H1 (cell line): ENCODE data around the gene PRAME. TPM values are rescaled to one million over a fixed set of nuclear protein-coding genes. Genes with fewer than 3 reads are reported as not detected.

Source experiments
- CTCF ChIA-PET: fragments of 300-600 bp; sonication (Branson Sonifier 250); formaldehyde crosslinking; loops from one replicate; lab custom pipeline; 2021; ENCODE audit not compliant: partially characterized antibody; lab: Charles Lee
- POLR2A ChIA-PET: fragments of 300-600 bp; sonication (Branson Sonifier 250); formaldehyde crosslinking; loops from one replicate; lab custom pipeline; 2021; ENCODE audit warnings: inconsistent platforms; ENCODE audit not compliant: partially characterized antibody; lab: Charles Lee
- DNase-seq, 2 experiments: peaks; one replicate each; pipeline versions ENCODE4 v3.0.0 to v3.0.0-alpha.2; 2010 to 2022; ENCODE audit warnings: low spot score in 2 of 2, low read depth in 1 of 2, mixed read lengths in 1 of 2
- FAIRE-seq: peaks from 2 replicates; lab custom pipeline; 2011; peaks lifted over from hg19 to GRCh38; lab: Jason Lieb, UNC
- H2AFZ ChIP-seq: 2 replicates; pipeline ENCODE4 v1.8.1; 2012; ENCODE audit warnings: low read length, inconsistent platforms
- H2AK5ac ChIP-seq: 2 replicates; pipeline ENCODE4 v1.6.1; 2013; ENCODE audit warnings: low read depth, low read length
- H2BK120ac ChIP-seq: replicated peaks from 2 replicates; pipeline ENCODE3; 2013; ENCODE audit warnings: low read depth, low read length, inconsistent platforms
- H2BK12ac ChIP-seq: 2 replicates; pipeline ENCODE4 v1.6.1; 2013; ENCODE audit warnings: low read depth, low read length
- H2BK15ac ChIP-seq: 2 replicates; pipeline ENCODE4 v1.6.1; 2013; ENCODE audit warnings: low read length
- H2BK20ac ChIP-seq: 2 replicates; pipeline ENCODE4 v1.6.1; 2013; ENCODE audit warnings: low read length
- H2BK5ac ChIP-seq: 2 replicates; pipeline ENCODE4 v1.6.1; 2013; ENCODE audit warnings: low read depth, low read length
- H3K14ac ChIP-seq: 2 replicates; pipeline ENCODE4 v1.6.1; 2013; ENCODE audit warnings: inconsistent platforms; ENCODE audit not compliant: insufficient read length
- H3K18ac ChIP-seq: 2 replicates; pipeline ENCODE4 v1.6.1; 2013; ENCODE audit warnings: low read length; ENCODE audit errors: extremely low read depth
- H3K23ac ChIP-seq: 2 replicates; pipeline ENCODE4 v1.6.1; 2013; ENCODE audit warnings: inconsistent platforms; ENCODE audit not compliant: insufficient read length
- H3K23me2 ChIP-seq: 2 replicates; pipeline ENCODE4 v1.6.1; 2013; ENCODE audit warnings: low read depth, low read length
- H3K27ac ChIP-seq: 2 replicates; pipeline ENCODE4 v1.6.1; 2011; ENCODE audit warnings: low read depth, low read length, inconsistent platforms
- H3K27me3 ChIP-seq, 4 experiments: replicated peaks in 1 of 4; 1 replicate in 1 of 4; 2 replicates in 3 of 4; pipeline versions ENCODE4 v1.6.1 to v1.8.1; 2011 to 2013; ENCODE audit warnings: low read length in 3 of 4, mild to moderate bottlenecking in 3 of 4, inconsistent platforms in 2 of 4, mixed read lengths in 2 of 4, moderate library complexity in 1 of 4; ENCODE audit not compliant: control insufficient read depth in 3 of 4, insufficient read depth in 3 of 4; ENCODE audit errors: extremely low read depth in 1 of 4
- H3K36me3 ChIP-seq, 4 experiments: 2 replicates each; pipeline versions ENCODE4 v1.6.1 to v1.8.1; 2011 to 2013; ENCODE audit warnings: mild to moderate bottlenecking in 4 of 4, low read length in 3 of 4, moderate library complexity in 2 of 4, control low read depth in 1 of 4, inconsistent platforms in 1 of 4; ENCODE audit not compliant: insufficient read depth in 4 of 4, control insufficient read depth in 2 of 4
- H3K4ac ChIP-seq: replicated peaks from 2 replicates; pipeline ENCODE3; 2013; ENCODE audit warnings: low read length, low read depth, mixed read lengths, inconsistent platforms; ENCODE audit not compliant: insufficient read length
- H3K4me1 ChIP-seq, 4 experiments: replicated peaks in 1 of 4; 1 replicate in 1 of 4; 2 replicates in 3 of 4; pipeline versions ENCODE4 v1.6.1 to v1.8.1; 2011 to 2013; ENCODE audit warnings: low read length in 3 of 4, inconsistent platforms in 2 of 4, mixed read lengths in 1 of 4; ENCODE audit not compliant: insufficient read depth in 4 of 4, control insufficient read depth in 3 of 4
- H3K4me2 ChIP-seq, 2 experiments: 2 replicates each; pipeline versions ENCODE4 v1.6.1 to v1.8.1; 2011 to 2013; ENCODE audit warnings: low read depth in 2 of 2, low read length in 2 of 2, control low read depth in 1 of 2, inconsistent platforms in 1 of 2, mild to moderate bottlenecking in 1 of 2; ENCODE audit not compliant: insufficient read depth in 1 of 2
- H3K4me3 ChIP-seq, 4 experiments: fragments of 200-600, 300-600 bp in 1 of 4; sonication (generic), shearing (Covaris generic), sonication (Bioruptor Twin) in 1 of 4; 2 replicates each; pipeline versions ENCODE4 v1.5.1 to v1.8.1; 2011 to 2016; ENCODE audit warnings: low read length in 4 of 4, low read depth in 3 of 4, control low read depth in 2 of 4, inconsistent platforms in 2 of 4, mild to moderate bottlenecking in 2 of 4, mixed read lengths in 1 of 4, moderate library complexity in 1 of 4; ENCODE audit not compliant: insufficient read depth in 2 of 4; ENCODE audit errors: extremely low read depth in 1 of 4
- H3K56ac ChIP-seq: replicated peaks from 2 replicates; pipeline ENCODE3; 2013; ENCODE audit warnings: low read depth, mild to moderate bottlenecking, mixed read lengths, low read length, inconsistent platforms; ENCODE audit not compliant: insufficient read length
- H3K79me1 ChIP-seq: 2 replicates; pipeline ENCODE4 v1.6.1; 2013; ENCODE audit warnings: low read depth, low read length, control low read depth
- H3K79me2 ChIP-seq, 2 experiments: 2 replicates each; pipeline versions ENCODE4 v1.6.1 to v1.8.1; 2012 to 2013; ENCODE audit warnings: low read length in 2 of 2, mild to moderate bottlenecking in 2 of 2, inconsistent platforms in 1 of 2; ENCODE audit not compliant: insufficient read depth in 2 of 2, control insufficient read depth in 1 of 2
- H3K9ac ChIP-seq, 4 experiments: replicated peaks in 1 of 4; 1 replicate in 1 of 4; 2 replicates in 3 of 4; pipeline versions ENCODE4 v1.6.1 to v1.8.1; 2011 to 2013; ENCODE audit warnings: low read depth in 3 of 4, low read length in 3 of 4, control low read depth in 2 of 4, mild to moderate bottlenecking in 2 of 4, moderate library complexity in 2 of 4, inconsistent platforms in 1 of 4; ENCODE audit errors: extremely low read depth in 1 of 4
- H3K9me3 ChIP-seq, 2 experiments: 2 replicates each; pipeline versions ENCODE4 v1.6.1 to v1.8.1; 2012 to 2013; ENCODE audit warnings: mild to moderate bottlenecking in 2 of 2, moderate library complexity in 2 of 2, control low read depth in 1 of 2, inconsistent platforms in 1 of 2, low read depth in 1 of 2, low read length in 1 of 2, mixed read lengths in 1 of 2; ENCODE audit not compliant: insufficient read depth in 2 of 2
- H4K20me1 ChIP-seq, 2 experiments: replicated peaks in 1 of 2; 2 replicates each; pipeline versions ENCODE3 to v1.8.1; 2011 to 2013; ENCODE audit warnings: inconsistent platforms in 2 of 2, low read length in 2 of 2, mild to moderate bottlenecking in 1 of 2; ENCODE audit not compliant: insufficient read depth in 2 of 2, control insufficient read depth in 1 of 2
- H4K5ac ChIP-seq: 2 replicates; pipeline ENCODE4 v1.6.1; 2013; ENCODE audit warnings: low read length, low read depth, mixed read lengths, inconsistent platforms; ENCODE audit not compliant: insufficient read length
- H4K8ac ChIP-seq: 2 replicates; pipeline ENCODE4 v1.8.0; 2013; ENCODE audit warnings: mild to moderate bottlenecking, moderate library complexity, low read length, inconsistent platforms; ENCODE audit not compliant: insufficient read depth; ENCODE audit errors: extremely low read depth
- H4K91ac ChIP-seq: replicated peaks from 2 replicates; pipeline ENCODE3; 2013; ENCODE audit warnings: low read length, mixed read lengths, inconsistent platforms; ENCODE audit not compliant: insufficient read length
- ATF3 ChIP-seq: IDR thresholded peaks from 2 replicates; pipeline ENCODE4 v1.6.1; 2011; ENCODE audit warnings: low read depth, mild to moderate bottlenecking, low read length; ENCODE audit not compliant: insufficient read depth
- BRCA1 ChIP-seq: IDR thresholded peaks from 2 replicates; pipeline ENCODE4 v1.6.1; 2012; ENCODE audit warnings: low read depth, low read length, improper control_type of control experiment
- EGR1 ChIP-seq: IDR thresholded peaks from 2 replicates; pipeline ENCODE4 v1.6.1; 2011; ENCODE audit warnings: low read depth, low read length, borderline replicate concordance
- GABPA ChIP-seq: IDR thresholded peaks from 2 replicates; pipeline ENCODE4 v1.6.1; 2011; ENCODE audit warnings: mild to moderate bottlenecking, low read length, moderate library complexity, borderline replicate concordance; ENCODE audit not compliant: insufficient read depth
- HDAC2 ChIP-seq, 2 experiments: fragments of 300-600 bp in 1 of 2; sonication (generic) in 1 of 2; IDR thresholded peaks; 2 replicates each; pipeline ENCODE4 v1.6.1; 2011 to 2012; ENCODE audit warnings: low read depth in 2 of 2, low read length in 2 of 2, mild to moderate bottlenecking in 2 of 2, moderate library complexity in 2 of 2, borderline replicate concordance in 1 of 2, inconsistent platforms in 1 of 2
- HDAC6 ChIP-seq: IDR thresholded peaks from one replicate; pipeline ENCODE4 v1.7.1; 2012; ENCODE audit warnings: low read depth, mild to moderate bottlenecking, inconsistent platforms, low read length, moderate library complexity
- KDM5A ChIP-seq: fragments of 200-600 bp; IDR thresholded peaks from 2 replicates; pipeline ENCODE4 v1.7.1; 2012; ENCODE audit warnings: mild to moderate bottlenecking, low read length, inconsistent platforms, mixed read lengths
- NANOG ChIP-seq: IDR thresholded peaks from 2 replicates; pipeline ENCODE4 v1.6.1; 2011; ENCODE audit warnings: low read length, low read depth, mild to moderate bottlenecking, inconsistent platforms; ENCODE audit not compliant: insufficient read depth, poor library complexity, severe bottlenecking
- POLR2AphosphoS5 ChIP-seq: IDR thresholded peaks from 2 replicates; pipeline ENCODE4 v1.6.1; 2011; ENCODE audit warnings: low read depth, low read length
- SIN3A ChIP-seq, 2 experiments: IDR thresholded peaks in 1 of 2; conservative IDR thresholded peaks in 1 of 2; 2 replicates each; pipeline ENCODE4 v1.6.1; 2011 to 2012; ENCODE audit warnings: low read length in 2 of 2, improper control_type of control experiment in 1 of 2, low read depth in 1 of 2, mild to moderate bottlenecking in 1 of 2
- TEAD4 ChIP-seq: IDR thresholded peaks from 2 replicates; pipeline ENCODE4 v1.6.1; 2012; ENCODE audit warnings: low read depth, low read length, inconsistent platforms, mixed read lengths
- ZNF274 ChIP-seq: IDR thresholded peaks from 2 replicates; pipeline ENCODE4 v1.7.0; 2012; ENCODE audit warnings: low read length, borderline replicate concordance; ENCODE audit errors: extremely low read depth
- WGBS, 2 experiments: shearing (Covaris generic) in 1 of 2; methylation state at CpG; one replicate each; pipeline versions ENCODE4 v1.1.6 to v1.1.7; 2013 to 2015; ENCODE audit warnings: low lambda C conversion rate in 2 of 2, mixed read lengths in 2 of 2, inconsistent platforms in 1 of 2, low coverage in 1 of 2, missing lambda C conversion rate in 1 of 2; ENCODE audit not compliant: insufficient replicate concordance in 2 of 2, insufficient coverage in 1 of 2, insufficient read length in 1 of 2; ENCODE audit errors: extremely low coverage in 1 of 2, missing lambda C conversion rate in 1 of 2; 5-methylcytosine and 5-hydroxymethylcytosine counted together
- polyA plus RNA-seq, 7 experiments: library from polyadenylated mRNA; depleted of rRNA in 3 of 7; stranded (reverse) in 5 of 7; unstranded in 2 of 7; fragments of >200 nt in 5 of 7; fragments of 200-250 nt in 2 of 7; gene quantifications; 1 replicate in 5 of 7; 2 replicates in 1 of 7; 4 replicates in 1 of 7; pipeline versions ENCODE4 v1.2.1 to v1.2.3, GENCODE V29; 2011 to 2013; ENCODE audit warnings: missing spikeins in 2 of 7, mixed read lengths in 2 of 7
- total RNA-seq: library from RNA; stranded (reverse); fragmentation: NEBNext Ultra II Directional; extraction: Animal tissue kit (Norgen Biotek cat#: 25700); gene quantifications from 2 replicates; pipeline ENCODE4 v1.2.1, GENCODE V29; 2021

PRAME gene
- total and polyA plus RNA-seq, 2 of the 8 experiments (the other 6 are each of a cell fraction or from before 2014, with no cell fraction given) = 0.15 to 1.1 TPM

- no peaks in the 10 kb centered on the region for H3K79me1 ChIP-seq
- FAIRE-seq = no peak
- H2BK15ac ChIP-seq = no peak overlapping the region
- ChIA-PET CTCF (interaction anchor here (0.6 to 2.3 kb wide), 11 partner anchors 11 to 538 kb away, joined by 3 to 11 read pairs (median 4); no protein-coding TSS in a partner anchor), POLR2A (no interaction called here)
- H3K4me3 ChIP-seq = no peak overlapping the region
- no peak overlapping the region for H2AK5ac ChIP-seq
- H3K27ac ChIP-seq = no peak overlapping the region
- no peak overlapping the region for H3K56ac ChIP-seq
- no peak overlapping the region for H3K14ac ChIP-seq
- peaks cover 11 to 40% of the 10 kb centered on the region in 2 experiments for H3K9me3 ChIP-seq
- no peak overlapping the region for H2BK20ac ChIP-seq
- H4K20me1 ChIP-seq = no peaks in the 10 kb centered on the region
- WGBS, 2 experiments = 92% methylated on average over 3 of the region's 3 CpGs; no CpG with 5 or more reads in 1 of the 2 experiments
- no peaks in the 10 kb centered on the region for H3K36me3 ChIP-seq
- H2BK120ac ChIP-seq = no peak overlapping the region
- H4K5ac ChIP-seq = no peak overlapping the region
- no peak overlapping the region for H4K8ac ChIP-seq
- no peak overlapping the region for H3K23ac ChIP-seq
- H4K91ac ChIP-seq = no peak overlapping the region
- H3K18ac ChIP-seq = no peak overlapping the region
- H3K4me1 ChIP-seq = no peaks in the 10 kb centered on the region
- no peak overlapping the region for H3K4ac ChIP-seq
- DNase-seq = no peak
- no peak overlapping the region for H2AFZ ChIP-seq
- H3K23me2 ChIP-seq = no peaks in the 10 kb centered on the region
- H2BK12ac ChIP-seq = no peak overlapping the region
- H3K9ac ChIP-seq = no peak overlapping the region
- no peak overlapping the region for H2BK5ac ChIP-seq
- peaks cover 19 to 46% (median 27%) of the 10 kb centered on the region in 4 experiments for H3K27me3 ChIP-seq
- H3K4me2 ChIP-seq = no peak overlapping the region
- no peaks in the 10 kb centered on the region for H3K79me2 ChIP-seq
- no peak for TF ChIP-seq KDM5A
- no peak for TF ChIP-seq BRCA1
- TF ChIP-seq HDAC6 = no peak
- no peak for TF ChIP-seq SIN3A (conservative IDR thresholded peaks at IDR 0.05 in 1 of 2, IDR thresholded peaks at IDR 0.05 in 1 of 2; ENCODE audit: low read depth in 1 of 2, low read length in 2 of 2)
- TF ChIP-seq NANOG = no peak
- no peak for TF ChIP-seq HDAC2 (IDR thresholded peaks at IDR 0.05; ENCODE audit: borderline replicate concordance in 1 of 2, low read depth in 2 of 2, low read length in 2 of 2)
- TF ChIP-seq TEAD4 = no peak
- no peak for TF ChIP-seq EGR1
- TF ChIP-seq GABPA = no peak
- TF ChIP-seq ZNF274 = no peak
- TF ChIP-seq POLR2AphosphoS5 = no peak
- TF ChIP-seq ATF3 = no peak
These were observed 28.6 kb upstream of the PRAME start for GRCh38 chr22:22587577-22588188.
